HepG2 (cell line): ENCODE results near the gene OASL. TPM values are rescaled to one million over a fixed set of nuclear protein-coding genes. Genes with fewer than 3 reads are reported as not detected.

ENCODE experiments used
- BORCS8-MEF2B ChIP-seq: sonication (generic); formaldehyde crosslinking; IDR thresholded peaks from 2 replicates; pipeline ENCODE4 v1.8.0; 2022; ENCODE audit warnings: mild to moderate bottlenecking, missing genetic modification reagents
- EED ChIP-seq: sonication (generic); formaldehyde crosslinking; IDR thresholded peaks from 2 replicates; pipeline ENCODE4 v1.5.0; 2020; ENCODE audit warnings: mild to moderate bottlenecking, missing genetic modification reagents
- ERF ChIP-seq: IDR thresholded peaks from 2 replicates; pipeline ENCODE4 v1.6.1; 2018; ENCODE audit warnings: missing biosample characterization, missing genetic modification reagents
- FOXK1 ChIP-seq: sonication (generic); formaldehyde crosslinking; IDR thresholded peaks from 2 replicates; pipeline ENCODE4 v1.4.0; 2020; ENCODE audit warnings: low read depth, missing genetic modification reagents, borderline replicate concordance
- HNF4A ChIP-seq: sonication (generic); formaldehyde crosslinking; IDR thresholded peaks from 2 replicates; pipeline ENCODE4 v1.4.0; 2020; ENCODE audit warnings: missing genetic modification reagents
- MIER2 ChIP-seq: IDR thresholded peaks from 2 replicates; pipeline ENCODE4 v1.6.1; 2016; ENCODE audit warnings: missing biosample characterization, missing genetic modification reagents
- MIXL1 ChIP-seq: IDR thresholded peaks from 2 replicates; pipeline ENCODE4 v1.6.1; 2016
- PAF1 ChIP-seq: IDR thresholded peaks from 2 replicates; pipeline ENCODE4 v1.6.1; 2016; ENCODE audit warnings: missing genetic modification reagents, missing compliant biosample characterization
- PHF21A ChIP-seq: sonication (generic); formaldehyde crosslinking; IDR thresholded peaks from 2 replicates; pipeline ENCODE4 v1.5.0; 2020; ENCODE audit warnings: mild to moderate bottlenecking, missing genetic modification reagents
- RFXAP ChIP-seq: sonication (generic); formaldehyde crosslinking; IDR thresholded peaks from 2 replicates; pipeline ENCODE4 v1.4.0; 2020; ENCODE audit warnings: missing genetic modification reagents, borderline replicate concordance
- SOX13 ChIP-seq, 3 experiments: fragments of 450-650 bp in 1 of 3; sonication (generic) in 1 of 3; formaldehyde crosslinking in 1 of 3; IDR thresholded peaks in 2 of 3; conservative IDR thresholded peaks in 1 of 3; 2 replicates each; pipeline versions ENCODE4 v1.5.0 to v1.6.1; 2016 to 2020; ENCODE audit warnings: antibody characterized with exemption in 1 of 3, mild to moderate bottlenecking in 1 of 3, missing compliant biosample characterization in 1 of 3, missing genetic modification reagents in 1 of 3, moderate library complexity in 1 of 3
- TBP ChIP-seq: sonication (generic); formaldehyde crosslinking; IDR thresholded peaks from 2 replicates; pipeline ENCODE4 v1.5.0; 2020; ENCODE audit warnings: missing genetic modification reagents
- TBX2 ChIP-seq: sonication (generic); formaldehyde crosslinking; IDR thresholded peaks from 2 replicates; pipeline ENCODE4 v1.5.0; 2020; ENCODE audit warnings: missing genetic modification reagents, mild to moderate bottlenecking, borderline replicate concordance
- ZNF205 ChIP-seq: IDR thresholded peaks from 2 replicates; pipeline ENCODE4 v1.6.1; 2018; ENCODE audit warnings: missing biosample characterization, missing genetic modification reagents
- ZNF264 ChIP-seq: sonication (generic); formaldehyde crosslinking; IDR thresholded peaks from 2 replicates; pipeline ENCODE4 v1.4.0; 2020; ENCODE audit warnings: missing genetic modification reagents
- ZNF337 ChIP-seq: sonication (generic); formaldehyde crosslinking; IDR thresholded peaks from 2 replicates; pipeline ENCODE4 v1.5.1; 2020; ENCODE audit warnings: missing genetic modification reagents, low read depth, mild to moderate bottlenecking, borderline replicate concordance
- ZNF33B ChIP-seq: sonication (generic); formaldehyde crosslinking; IDR thresholded peaks from 2 replicates; pipeline ENCODE4 v1.5.1; 2020; ENCODE audit warnings: mild to moderate bottlenecking, missing genetic modification reagents
- ZNF441 ChIP-seq: sonication (generic); formaldehyde crosslinking; IDR thresholded peaks from 2 replicates; pipeline ENCODE4 v1.7.0; 2021; ENCODE audit warnings: missing genetic modification reagents, borderline replicate concordance
- ZNF790 ChIP-seq: sonication (generic); formaldehyde crosslinking; IDR thresholded peaks from 2 replicates; pipeline ENCODE4 v1.8.0; 2022; ENCODE audit warnings: missing genetic modification reagents, mild to moderate bottlenecking, borderline replicate concordance
- polyA plus RNA-seq, 8 experiments: library from polyadenylated mRNA; depleted of rRNA in 3 of 8; stranded (reverse) in 7 of 8; unstranded in 1 of 8; fragments of >200 nt; fragmentation: Illumina TruSeq in 4 of 8; extraction: Trizol in 4 of 8; gene quantifications; 2 replicates each; pipeline versions ENCODE4 v1.2.1 to v1.2.3, GENCODE V29; 2011 to 2016; ENCODE audit warnings: low read depth in 4 of 8, missing spikeins in 1 of 8, mixed read lengths in 1 of 8; ENCODE audit not compliant: insufficient read depth in 1 of 8
- total RNA-seq, 5 experiments: library from RNA; depleted of rRNA; stranded (reverse); fragments of >200 nt; fragmentation: Illumina TruSeq; extraction: Trizol; gene quantifications; 2 replicates each; pipeline ENCODE4 v1.2.3, GENCODE V29; 2016; ENCODE audit warnings: low read depth in 1 of 5
- TF ChIP-seq, protein P1 (sequence below): sonication (generic); formaldehyde crosslinking; IDR thresholded peaks from 2 replicates; pipeline ENCODE4 v1.4.0; 2020; ENCODE audit warnings: mild to moderate bottlenecking, missing genetic modification reagents
- TF ChIP-seq, protein P2 (sequence below): sonication (generic); formaldehyde crosslinking; IDR thresholded peaks from 2 replicates; pipeline ENCODE4; 2020; ENCODE audit warnings: missing genetic modification reagents, mild to moderate bottlenecking, borderline replicate concordance
- TF ChIP-seq, protein P3 (sequence below): sonication (generic); formaldehyde crosslinking; IDR thresholded peaks from 2 replicates; pipeline ENCODE4 v1.5.1; 2020; ENCODE audit warnings: missing genetic modification reagents, mild to moderate bottlenecking, borderline replicate concordance
- TF ChIP-seq, protein P4 (sequence below): sonication (generic); formaldehyde crosslinking; IDR thresholded peaks from 2 replicates; pipeline ENCODE4 v1.8.0; 2022; ENCODE audit warnings: mild to moderate bottlenecking, missing genetic modification reagents, borderline replicate concordance
- TF ChIP-seq, protein P5 (sequence below): sonication (generic); formaldehyde crosslinking; IDR thresholded peaks from 2 replicates; pipeline ENCODE4 v1.5.0; 2020; ENCODE audit warnings: missing genetic modification reagents, mild to moderate bottlenecking, borderline replicate concordance

OASL gene
- total and polyA plus RNA-seq, 2 of the 13 experiments (the other 11 are each of a cell fraction or from before 2014, with no cell fraction given), result 0.11 to 0.22 TPM

DNA sequence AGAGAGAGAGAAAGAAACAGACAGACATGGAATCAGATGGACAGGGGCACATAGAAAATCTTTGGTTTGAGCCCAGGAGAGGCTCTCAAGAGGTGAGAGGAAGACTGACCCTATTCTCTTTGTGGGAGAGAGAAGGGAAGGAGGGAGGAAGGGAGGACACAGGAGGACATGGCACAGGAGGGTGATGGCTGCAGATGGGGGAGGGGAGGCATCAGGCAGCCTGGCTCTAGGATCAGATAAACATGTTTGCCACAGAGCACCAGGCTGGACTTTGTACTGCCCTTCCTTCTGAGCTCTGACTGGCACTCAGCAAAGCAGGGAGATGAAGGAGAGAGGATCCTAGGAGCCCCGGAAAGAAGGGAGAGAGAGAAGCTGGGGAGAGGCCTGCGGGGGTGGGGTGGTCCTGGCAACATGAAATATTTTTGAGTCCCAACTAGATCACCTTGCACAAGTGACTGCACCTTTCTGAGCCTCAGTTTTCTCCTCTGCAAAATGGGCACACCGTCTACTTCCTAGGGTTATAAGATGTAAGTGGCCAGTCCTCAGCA, 54.6 kb downstream of the OASL start (continued):
- TF ChIP-seq TBP (CRISPR knock-in tag) (no peak), MIXL1 (CRISPR knock-in tag) (0 out of 2 replicates have a peak, but pooled peaks have one; percentile 18), ERF (no peak), TBX2 (no peak), MIER2 (CRISPR knock-in tag) (no peak), BORCS8-MEF2B (peak; percentile 45; the same call in 1 of the 2 replicates), ZNF264 (CRISPR knock-in tag) (no peak), EED (CRISPR knock-in tag) (no peak), ZNF441 (CRISPR knock-in tag) (no peak), PAF1 (CRISPR knock-in tag) (no peak), ZNF205 (CRISPR knock-in tag) (no peak), RFXAP (CRISPR knock-in tag) (no peak), ZNF337 (CRISPR knock-in tag) (no peak), PHF21A (CRISPR knock-in tag) (0 out of 2 replicates have a peak, but pooled peaks have one; percentile 33), HNF4A (peak; percentile 89), ZNF790 (CRISPR knock-in tag) (no peak), FOXK1 (CRISPR knock-in tag) (peak; percentile 37; the same call in 1 of the 2 replicates), ZNF33B (CRISPR knock-in tag) (no peak), SOX13 (IDR thresholded peaks at IDR 0.05) (no peak), SOX13 (CRISPR knock-in tag; conservative IDR thresholded peaks at IDR 0.05 in 1 of 2, IDR thresholded peaks at IDR 0.05 in 1 of 2) (peak in 1 of 2 experiments; percentile 49; a peak in 1 of 4 replicates)
- TF ChIP-seq, protein P1, sequence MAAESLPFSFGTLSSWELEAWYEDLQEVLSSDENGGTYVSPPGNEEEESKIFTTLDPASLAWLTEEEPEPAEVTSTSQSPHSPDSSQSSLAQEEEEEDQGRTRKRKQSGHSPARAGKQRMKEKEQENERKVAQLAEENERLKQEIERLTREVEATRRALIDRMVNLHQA, result no peak
- TF ChIP-seq, protein P2, sequence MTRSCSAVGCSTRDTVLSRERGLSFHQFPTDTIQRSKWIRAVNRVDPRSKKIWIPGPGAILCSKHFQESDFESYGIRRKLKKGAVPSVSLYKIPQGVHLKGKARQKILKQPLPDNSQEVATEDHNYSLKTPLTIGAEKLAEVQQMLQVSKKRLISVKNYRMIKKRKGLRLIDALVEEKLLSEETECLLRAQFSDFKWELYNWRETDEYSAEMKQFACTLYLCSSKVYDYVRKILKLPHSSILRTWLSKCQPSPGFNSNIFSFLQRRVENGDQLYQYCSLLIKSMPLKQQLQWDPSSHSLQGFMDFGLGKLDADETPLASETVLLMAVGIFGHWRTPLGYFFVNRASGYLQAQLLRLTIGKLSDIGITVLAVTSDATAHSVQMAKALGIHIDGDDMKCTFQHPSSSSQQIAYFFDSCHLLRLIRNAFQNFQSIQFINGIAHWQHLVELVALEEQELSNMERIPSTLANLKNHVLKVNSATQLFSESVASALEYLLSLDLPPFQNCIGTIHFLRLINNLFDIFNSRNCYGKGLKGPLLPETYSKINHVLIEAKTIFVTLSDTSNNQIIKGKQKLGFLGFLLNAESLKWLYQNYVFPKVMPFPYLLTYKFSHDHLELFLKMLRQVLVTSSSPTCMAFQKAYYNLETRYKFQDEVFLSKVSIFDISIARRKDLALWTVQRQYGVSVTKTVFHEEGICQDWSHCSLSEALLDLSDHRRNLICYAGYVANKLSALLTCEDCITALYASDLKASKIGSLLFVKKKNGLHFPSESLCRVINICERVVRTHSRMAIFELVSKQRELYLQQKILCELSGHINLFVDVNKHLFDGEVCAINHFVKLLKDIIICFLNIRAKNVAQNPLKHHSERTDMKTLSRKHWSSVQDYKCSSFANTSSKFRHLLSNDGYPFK, result no peak
- TF ChIP-seq, protein P3, sequence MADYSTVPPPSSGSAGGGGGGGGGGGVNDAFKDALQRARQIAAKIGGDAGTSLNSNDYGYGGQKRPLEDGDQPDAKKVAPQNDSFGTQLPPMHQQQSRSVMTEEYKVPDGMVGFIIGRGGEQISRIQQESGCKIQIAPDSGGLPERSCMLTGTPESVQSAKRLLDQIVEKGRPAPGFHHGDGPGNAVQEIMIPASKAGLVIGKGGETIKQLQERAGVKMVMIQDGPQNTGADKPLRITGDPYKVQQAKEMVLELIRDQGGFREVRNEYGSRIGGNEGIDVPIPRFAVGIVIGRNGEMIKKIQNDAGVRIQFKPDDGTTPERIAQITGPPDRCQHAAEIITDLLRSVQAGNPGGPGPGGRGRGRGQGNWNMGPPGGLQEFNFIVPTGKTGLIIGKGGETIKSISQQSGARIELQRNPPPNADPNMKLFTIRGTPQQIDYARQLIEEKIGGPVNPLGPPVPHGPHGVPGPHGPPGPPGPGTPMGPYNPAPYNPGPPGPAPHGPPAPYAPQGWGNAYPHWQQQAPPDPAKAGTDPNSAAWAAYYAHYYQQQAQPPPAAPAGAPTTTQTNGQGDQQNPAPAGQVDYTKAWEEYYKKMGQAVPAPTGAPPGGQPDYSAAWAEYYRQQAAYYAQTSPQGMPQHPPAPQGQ, result no peak
- TF ChIP-seq, protein P4, sequence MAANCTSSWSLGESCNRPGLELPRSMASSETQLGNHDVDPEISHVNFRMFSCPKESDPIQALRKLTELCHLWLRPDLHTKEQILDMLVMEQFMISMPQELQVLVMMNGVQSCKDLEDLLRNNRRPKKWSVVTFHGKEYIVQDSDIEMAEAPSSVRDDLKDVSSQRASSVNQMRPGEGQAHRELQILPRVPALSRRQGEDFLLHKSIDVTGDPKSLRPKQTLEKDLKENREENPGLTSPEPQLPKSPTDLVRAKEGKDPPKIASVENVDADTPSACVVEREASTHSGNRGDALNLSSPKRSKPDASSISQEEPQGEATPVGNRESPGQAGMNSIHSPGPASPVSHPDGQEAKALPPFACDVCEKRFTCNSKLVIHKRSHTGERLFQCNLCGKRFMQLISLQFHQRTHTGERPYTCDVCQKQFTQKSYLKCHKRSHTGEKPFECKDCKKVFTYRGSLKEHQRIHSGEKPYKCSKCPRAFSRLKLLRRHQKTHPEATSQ (CRISPR knock-in tag), result peak; percentile 33; the same call in 1 of the 2 replicates
- TF ChIP-seq, protein P5, sequence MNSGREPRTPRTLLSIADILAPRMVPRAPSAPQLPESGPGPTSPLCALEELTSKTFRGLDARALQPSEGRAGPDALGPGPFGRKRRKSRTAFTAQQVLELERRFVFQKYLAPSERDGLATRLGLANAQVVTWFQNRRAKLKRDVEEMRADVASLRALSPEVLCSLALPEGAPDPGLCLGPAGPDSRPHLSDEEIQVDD, result no peak
